ENCODE data around the gene DNAH14.
"Not testable (repeated sequence)": the region's sequence is repeated elsewhere in the genome, so short reads cannot be mapped to it uniquely, and the experiment has no call there.

The DNAH14 gene

GRCh38 chr1:224929335-224930237 is at the start of gene DNAH14:
Gene DNAH14, plus strand, starts transcription at chr1:224929675. Its CDS starts 23,028 bp downstream, at chr1:224952703.
- DNase-seq = peak in 5 of 14 donors; percentile 0 to 23 (median 3)

DNA sequence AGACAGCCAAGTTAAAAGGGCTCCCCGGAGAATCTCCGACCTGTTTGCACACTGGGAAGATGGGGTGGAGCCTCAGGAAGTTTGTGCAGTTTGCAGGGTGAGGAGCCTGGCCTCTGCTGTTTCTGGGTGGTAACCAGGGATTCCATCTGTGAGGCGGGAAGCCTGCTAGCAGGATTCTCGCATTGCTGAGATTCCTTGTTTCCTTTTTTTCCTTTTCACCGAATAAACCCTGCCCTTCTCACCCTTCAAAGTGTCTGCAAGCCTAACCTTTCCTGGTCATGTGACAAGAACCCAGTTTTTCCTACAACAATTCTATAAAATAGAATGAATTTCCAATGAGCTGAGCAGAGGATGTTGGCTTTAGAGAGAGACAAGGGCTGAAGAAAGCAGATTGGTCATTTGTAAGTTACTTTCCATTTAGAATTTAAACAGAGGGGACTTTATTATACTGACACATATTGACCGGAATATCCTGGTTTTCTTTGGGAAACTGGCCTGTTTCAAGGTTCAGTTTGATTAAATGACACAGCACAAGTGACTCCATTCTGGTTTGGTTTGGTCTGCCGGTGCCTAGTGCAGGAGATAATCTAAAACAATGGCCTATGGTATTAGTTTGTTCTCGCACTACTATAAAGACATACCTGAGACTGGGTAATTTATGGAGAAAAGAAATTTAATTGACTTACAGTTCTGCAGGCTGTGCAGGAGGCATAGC is 48.7 kb upstream of the DNAH14 start:
- DNase-seq = no peak

DNA sequence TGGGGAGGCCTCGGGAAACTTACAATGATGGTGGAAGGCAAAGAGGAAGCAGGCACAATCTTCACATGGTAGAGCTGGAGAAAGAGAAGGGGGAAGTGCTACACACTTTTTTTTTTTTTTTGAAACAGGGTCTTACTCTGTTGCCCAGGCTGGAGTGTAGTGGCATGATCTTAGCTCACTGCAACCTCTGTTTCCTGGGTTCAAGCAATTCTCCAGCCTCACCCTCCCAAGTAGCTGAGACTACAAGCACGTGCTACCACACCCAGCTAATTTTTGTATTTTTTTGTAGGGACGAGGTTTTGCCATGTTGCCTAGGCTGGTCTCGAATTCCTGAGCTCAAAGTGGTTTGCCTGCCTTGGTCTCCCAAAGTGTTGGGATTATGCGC is 48.2 kb upstream of the DNAH14 start:
- not testable (repeated sequence) for DNase-seq

GRCh38 chr1:224881762-224882211 is 47.7 kb upstream of the DNAH14 start:
- DNase-seq = no peak

DNA sequence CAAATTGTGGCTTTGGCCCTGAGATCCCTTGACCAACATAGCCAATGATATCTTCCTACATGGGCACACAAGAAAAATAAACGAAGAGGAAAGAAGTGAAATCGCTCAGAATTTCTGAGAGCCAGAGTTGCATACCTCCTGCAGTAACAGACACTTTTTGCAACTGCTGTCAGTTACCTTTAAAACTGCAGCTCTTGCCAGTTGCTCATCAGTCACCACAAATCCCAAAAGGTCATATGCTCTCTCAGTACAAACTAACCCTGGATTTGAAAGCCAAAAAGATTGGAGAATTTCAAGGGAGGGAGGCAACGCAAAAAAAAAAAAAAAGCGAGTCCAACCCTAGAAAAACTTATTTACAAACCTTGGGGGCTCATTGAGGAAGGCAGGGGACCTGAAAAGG is 47.2 kb upstream of the DNAH14 start:
- no peak for DNase-seq

GRCh38 chr1:224883091-224883490 is 46.4 kb upstream of the DNAH14 start:
- DNase-seq = no peak

- DNase-seq = no peak
Observed at GRCh38 chr1:224884361-224884801, 45.1 kb upstream of the DNAH14 start.

DNA sequence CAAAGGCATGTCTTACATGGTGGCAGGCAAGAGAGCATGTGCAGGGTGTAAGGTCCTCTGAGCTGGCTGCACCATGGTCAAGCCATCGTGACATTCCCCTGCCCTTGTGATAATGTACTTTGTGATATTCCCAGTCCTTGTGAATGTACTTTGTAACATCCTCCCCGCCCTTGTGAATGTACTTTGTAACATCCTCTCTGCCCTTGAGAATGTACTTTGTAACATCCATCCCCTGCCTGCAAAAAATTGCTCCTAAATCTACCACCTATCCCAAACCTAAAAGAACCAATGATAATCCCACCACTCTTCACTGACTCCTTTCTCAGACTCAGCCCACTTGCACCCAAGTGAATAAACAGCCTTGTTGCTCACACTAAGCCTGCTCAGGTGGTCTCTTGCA is 44.1 kb upstream of the DNAH14 start:
- DNase-seq = not testable (repeated sequence)

DNA sequence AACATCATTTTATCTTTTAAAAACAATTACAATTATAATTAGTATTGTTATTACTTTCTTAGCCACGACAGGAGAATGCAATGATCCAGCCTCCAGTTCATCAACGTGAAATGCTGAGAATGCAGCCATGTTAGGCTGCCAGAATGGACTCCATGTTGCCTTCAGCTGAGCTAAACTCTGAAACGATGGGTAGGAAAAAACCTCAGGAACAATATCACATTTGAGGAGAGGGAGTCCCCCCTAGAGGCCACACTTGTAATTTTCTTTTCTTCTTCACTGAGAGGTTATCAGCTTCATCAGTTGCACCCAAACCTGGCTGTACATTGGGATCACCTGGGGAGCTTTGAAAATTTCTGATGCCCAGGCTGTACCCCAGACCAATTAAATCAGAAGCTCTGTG is 34.6 kb upstream of the DNAH14 start:
- no peak for DNase-seq

GRCh38 chr1:224896130-224896781 is 33.2 kb upstream of the DNAH14 start:
- no peak for DNase-seq

- DNase-seq = no peak
Observed at GRCh38 chr1:224897529-224898327, 31.7 kb upstream of the DNAH14 start.

DNA sequence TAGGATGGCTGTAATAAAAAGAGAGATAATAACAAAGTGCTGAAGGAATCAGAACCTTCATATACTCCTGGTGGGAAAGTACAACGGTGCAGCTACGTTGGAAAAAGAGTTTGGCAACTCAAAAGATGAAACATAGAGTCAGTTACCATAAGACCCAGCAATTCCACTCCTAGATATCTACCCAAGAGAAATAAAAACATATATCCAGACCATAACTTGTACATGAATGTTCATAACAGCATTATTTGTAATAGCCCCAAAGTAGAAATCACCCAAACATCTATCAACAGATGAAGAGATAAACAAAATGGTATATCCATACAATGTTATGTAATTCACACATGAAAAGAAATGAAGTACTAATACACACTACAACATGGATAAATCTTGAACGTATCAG is 30.5 kb upstream of the DNAH14 start:
- DNase-seq = no peak

- DNase-seq = no peak
Observed at GRCh38 chr1:224900062-224900630, 29.3 kb upstream of the DNAH14 start.

- no peak for DNase-seq
Observed at GRCh38 chr1:224901087-224901810, 28.2 kb upstream of the DNAH14 start.

GRCh38 chr1:224903955-224904354 is 25.5 kb upstream of the DNAH14 start:
- DNase-seq = no peak

DNA sequence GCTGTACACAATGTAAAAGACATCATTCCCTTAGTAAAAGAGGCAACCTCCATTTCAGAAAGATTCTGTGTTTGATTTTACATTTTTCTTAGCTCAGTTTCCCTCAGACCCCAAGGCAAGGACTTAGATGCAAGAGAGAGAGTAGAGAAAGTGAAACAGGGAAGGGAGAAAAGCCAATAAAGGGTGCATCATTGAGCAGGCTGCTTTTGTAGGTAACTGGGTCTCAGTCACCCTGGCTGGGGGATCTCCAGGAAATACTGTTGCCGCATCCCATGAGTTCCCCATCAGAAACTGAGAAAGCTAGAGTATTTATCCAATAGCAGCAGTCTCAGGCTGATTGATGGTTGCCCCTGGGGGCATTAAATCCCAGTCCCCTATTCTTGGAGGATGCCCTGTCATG is 23.1 kb upstream of the DNAH14 start:
- no peak for DNase-seq

DNA sequence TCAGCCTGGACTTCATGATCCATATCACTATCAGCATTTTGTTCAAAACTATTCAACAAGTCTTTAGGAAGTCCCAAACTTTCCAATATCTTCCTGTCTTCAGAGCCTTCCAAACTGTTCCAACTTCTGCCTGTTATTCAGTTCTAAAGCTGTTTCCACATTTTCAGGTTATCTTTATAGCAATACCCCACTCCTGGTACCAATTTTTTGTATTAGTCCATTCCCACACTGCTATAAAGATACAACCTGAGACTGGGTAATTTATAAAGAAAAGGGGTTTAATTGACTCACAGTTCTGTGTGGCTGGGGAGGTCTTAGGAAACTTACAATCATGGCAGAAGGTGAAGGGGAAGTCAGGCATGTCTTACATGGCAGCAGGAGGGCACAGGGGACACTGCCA is 18.3 kb upstream of the DNAH14 start:
- no peak for DNase-seq

- DNase-seq = no peak
Observed at GRCh38 chr1:224914292-224914900, 15.1 kb upstream of the DNAH14 start.

- DNase-seq = no peak
Observed at GRCh38 chr1:224919508-224919907, 10.0 kb upstream of the DNAH14 start.

DNA sequence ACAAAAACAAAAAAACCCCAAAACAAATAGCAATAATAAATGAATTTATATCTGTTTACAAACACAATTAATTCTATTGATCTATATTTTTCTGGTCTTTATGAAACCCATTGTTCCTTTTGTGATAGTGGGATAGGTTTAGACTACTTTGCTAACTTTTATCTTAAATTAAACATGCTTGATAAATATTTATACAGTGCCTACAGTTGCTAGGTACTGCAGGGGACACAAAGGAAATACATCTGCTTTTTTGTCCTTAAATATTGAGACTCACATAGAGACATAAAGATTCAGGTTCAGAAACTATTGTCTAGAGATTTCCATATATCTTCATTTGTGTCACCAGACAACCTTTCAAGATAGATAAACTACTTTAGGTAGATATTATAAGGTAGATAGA is 8.5 kb upstream of the DNAH14 start:
- DNase-seq = no peak

DNA sequence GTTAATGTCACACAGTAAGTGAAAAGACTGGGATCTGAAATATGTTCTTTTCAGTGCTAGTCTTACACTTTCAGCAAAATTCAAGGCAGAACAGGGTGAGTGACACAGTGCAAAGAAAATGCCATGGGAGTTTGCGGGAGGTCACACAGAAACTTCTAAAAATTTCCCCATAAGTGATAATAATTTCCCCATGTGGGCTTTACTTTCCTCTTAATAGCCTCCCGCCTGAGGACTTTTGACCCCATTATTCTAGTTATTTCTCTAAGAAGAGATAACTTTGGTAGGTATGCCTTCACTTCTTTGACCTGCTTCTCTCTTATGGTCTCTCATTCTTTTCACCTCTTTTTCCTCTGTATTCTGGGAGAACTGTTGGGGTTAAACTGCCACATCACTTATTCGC is 8.1 kb upstream of the DNAH14 start:
- no peak for DNase-seq

Data from C1 segment of cervical spinal cord (tissue), 14 donors.